Panc1 (cell line): ENCODE results near the gene ZDHHC8.

Source experiments
- CTCF ChIP-seq: fragments of 450-650 bp; IDR thresholded peaks from 2 replicates; pipeline ENCODE4 v1.5.1; 2017; ENCODE audit warnings: mild to moderate bottlenecking
- REST ChIP-seq, 2 experiments: IDR thresholded peaks; 2 replicates each; pipeline ENCODE4 v1.6.1; 2011 to 2012; ENCODE audit warnings: low read depth in 2 of 2, control low read depth in 1 of 2, low read length in 1 of 2, mild to moderate bottlenecking in 1 of 2, moderate library complexity in 1 of 2; ENCODE audit not compliant: insufficient read depth in 1 of 2

GRCh38 chr22:20173772-20174171 is 42.2 kb downstream of the ZDHHC8 start:
- no peak for TF ChIP-seq REST (IDR thresholded peaks at IDR 0.05; ENCODE audit: insufficient read depth in 1 of 2, low read depth in 2 of 2, low read length in 1 of 2)
- TF ChIP-seq CTCF, result no peak
